ENCODE results near the gene GCA. TPM values are rescaled to one million over a fixed set of nuclear protein-coding genes. Genes with fewer than 3 reads are reported as not detected.
A peak's percentile ranks its signal among the peaks of the same experiment; 100 is the strongest.

The GCA gene, protein sequence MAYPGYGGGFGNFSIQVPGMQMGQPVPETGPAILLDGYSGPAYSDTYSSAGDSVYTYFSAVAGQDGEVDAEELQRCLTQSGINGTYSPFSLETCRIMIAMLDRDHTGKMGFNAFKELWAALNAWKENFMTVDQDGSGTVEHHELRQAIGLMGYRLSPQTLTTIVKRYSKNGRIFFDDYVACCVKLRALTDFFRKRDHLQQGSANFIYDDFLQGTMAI
- total RNA-seq (1 to 10 TPM; 3.6 to 5.2 (median 4.4) TPM), polyA plus RNA-seq (1 to 10 TPM; 1.6 to 3.6 (median 2.4) TPM)
- long read RNA-seq, donor 1, partial matches to known transcripts = 0 of 1 reads
- long read RNA-seq, donor 1, other reads (novel, unspliced or antisense) = 0 of 1 reads
- long read RNA-seq, donor 2, partial matches to known transcripts = 1 of 4 reads
- long read RNA-seq, donor 2, other reads (novel, unspliced or antisense) = 0 of 4 reads

- Histone ChIP-seq H3K27ac (peak within 1 kb of the TSS; percentile 28), H3K36me3 (ENCODE audit: insufficient read depth in 1 of 2, low read depth in 1 of 2) (no peaks in the 10 kb centered on the region), H3K4me3 (peak within 1 kb of the TSS; percentile 79), H3K4me1 (peaks cover 4% of the 10 kb centered on the region), H3K9me3 (no peaks in the 10 kb centered on the region), H3K27me3 (ENCODE audit: insufficient read depth in 3 of 3, low read length in 2 of 3) (no peaks in the 10 kb centered on the region)
- TF ChIP-seq, protein P1, sequence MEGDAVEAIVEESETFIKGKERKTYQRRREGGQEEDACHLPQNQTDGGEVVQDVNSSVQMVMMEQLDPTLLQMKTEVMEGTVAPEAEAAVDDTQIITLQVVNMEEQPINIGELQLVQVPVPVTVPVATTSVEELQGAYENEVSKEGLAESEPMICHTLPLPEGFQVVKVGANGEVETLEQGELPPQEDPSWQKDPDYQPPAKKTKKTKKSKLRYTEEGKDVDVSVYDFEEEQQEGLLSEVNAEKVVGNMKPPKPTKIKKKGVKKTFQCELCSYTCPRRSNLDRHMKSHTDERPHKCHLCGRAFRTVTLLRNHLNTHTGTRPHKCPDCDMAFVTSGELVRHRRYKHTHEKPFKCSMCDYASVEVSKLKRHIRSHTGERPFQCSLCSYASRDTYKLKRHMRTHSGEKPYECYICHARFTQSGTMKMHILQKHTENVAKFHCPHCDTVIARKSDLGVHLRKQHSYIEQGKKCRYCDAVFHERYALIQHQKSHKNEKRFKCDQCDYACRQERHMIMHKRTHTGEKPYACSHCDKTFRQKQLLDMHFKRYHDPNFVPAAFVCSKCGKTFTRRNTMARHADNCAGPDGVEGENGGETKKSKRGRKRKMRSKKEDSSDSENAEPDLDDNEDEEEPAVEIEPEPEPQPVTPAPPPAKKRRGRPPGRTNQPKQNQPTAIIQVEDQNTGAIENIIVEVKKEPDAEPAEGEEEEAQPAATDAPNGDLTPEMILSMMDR (IDR thresholded peaks at IDR 0.05) = no peak
- peak; percentile 100 for ATAC-seq
- intact Hi-C loops (cut with DNase I) = no loop called here
- DNase-seq = peak; percentile 95 to 97
- WGBS, 3 donors = 0% methylated on average over 54 to 57 of the region's 57 CpGs
These were observed at the start of gene GCA for GRCh38 chr2:162343824-162344616. TSS of gene GCA (plus strand) at chr2:162344132. CDS start at chr2:162344249, 117 bp downstream.

GRCh38 chr2:162295009-162295408 is 48.9 kb upstream of the GCA start:
- no peaks in the 10 kb centered on the region for H3K36me3 ChIP-seq (ENCODE audit: insufficient read depth in 1 of 2, low read depth in 1 of 2)
- H3K27me3 ChIP-seq (ENCODE audit: insufficient read depth in 3 of 3, low read length in 2 of 3) = no peaks in the 10 kb centered on the region
- no peaks in the 10 kb centered on the region for H3K9me3 ChIP-seq
- ATAC-seq (no peak), DNase-seq (no peak)
- 88 to 91% (median 90%) methylated on average over 2 of the region's 2 CpGs for WGBS, 3 donors
- peaks cover 3% of the 10 kb centered on the region for H3K4me1 ChIP-seq
- no peak overlapping the region for H3K27ac ChIP-seq
- TF ChIP-seq, protein P1 (IDR thresholded peaks at IDR 0.05) = no peak
- intact Hi-C loops (cut with DNase I) = loop anchor here in 1 of 2 donors (5.0 kb wide), 1 partner anchor 138 kb away; no protein-coding TSS in a partner anchor
- H3K4me3 ChIP-seq = no peak overlapping the region

DNA sequence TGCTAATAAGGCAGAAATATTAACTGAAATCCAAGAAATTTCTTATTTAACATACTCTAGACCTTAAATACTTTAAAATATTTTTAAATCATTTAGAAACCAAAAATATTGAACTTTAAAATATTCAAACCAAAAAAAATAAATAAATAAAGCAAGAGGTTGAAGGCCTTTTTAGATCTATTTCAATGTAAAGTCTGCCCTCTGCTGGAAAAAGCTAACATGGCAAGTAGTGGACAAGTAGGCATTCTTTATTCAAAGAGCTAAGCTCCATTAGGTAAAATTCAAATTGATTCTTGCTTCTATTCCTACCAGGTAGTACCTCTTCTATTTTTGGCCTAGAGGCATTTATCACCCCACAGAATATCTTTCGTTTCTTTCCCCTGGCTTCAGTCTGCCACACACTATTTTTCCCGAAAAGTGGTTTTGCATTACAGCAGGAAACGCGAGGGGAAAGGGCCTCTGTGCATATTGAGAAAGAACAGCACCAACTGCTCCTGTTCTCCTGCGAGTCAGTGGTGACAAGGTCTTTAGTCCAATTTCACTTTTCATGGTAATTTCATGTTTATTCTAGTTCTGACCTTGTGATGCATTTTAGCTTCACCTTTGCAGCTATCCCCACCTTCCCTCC is 45.9 kb upstream of the GCA start:
- Histone ChIP-seq H3K27me3 (ENCODE audit: insufficient read depth in 3 of 3, low read length in 2 of 3) (no peaks in the 10 kb centered on the region), H3K4me3 (no peak overlapping the region), H3K9me3 (no peaks in the 10 kb centered on the region), H3K27ac (no peak overlapping the region), H3K4me1 (peaks cover 8% of the 10 kb centered on the region), H3K36me3 (ENCODE audit: insufficient read depth in 1 of 2, low read depth in 1 of 2) (no peaks in the 10 kb centered on the region)
- ATAC-seq (peak in 2 of 4 donors; percentile 59 to 77), DNase-seq (no peak)
- WGBS, 3 donors = 59 to 61% (median 59%) methylated on average over 5 of the region's 5 CpGs
- TF ChIP-seq, protein P1 (IDR thresholded peaks at IDR 0.05) = peak; percentile 83
- intact Hi-C loops (cut with DNase I) = loop anchor here (2.0 to 5.0 kb wide), 2 partner anchors 77 to 141 kb away; no protein-coding TSS in a partner anchor

- TF ChIP-seq, protein P1 (IDR thresholded peaks at IDR 0.05) = no peak
- Histone ChIP-seq H3K4me3 (no peak overlapping the region), H3K27me3 (ENCODE audit: insufficient read depth in 3 of 3, low read length in 2 of 3) (no peaks in the 10 kb centered on the region), H3K27ac (no peak overlapping the region), H3K9me3 (no peaks in the 10 kb centered on the region), H3K4me1 (peaks cover 5% of the 10 kb centered on the region), H3K36me3 (ENCODE audit: insufficient read depth in 1 of 2, low read depth in 1 of 2) (no peaks in the 10 kb centered on the region)
- DNase-seq = no peak
- intact Hi-C loops (cut with DNase I) = loop anchor here in 1 of 2 donors (2.0 to 5.0 kb wide), 2 partner anchors 78 to 142 kb away; no protein-coding TSS in a partner anchor
- ATAC-seq = no peak
- WGBS, 3 donors = 83 to 94% (median 94%) methylated on average over 9 of the region's 9 CpGs
These were observed 45.1 kb upstream of the GCA start for GRCh38 chr2:162298669-162299335.

Data from psoas muscle (tissue), 8 donors.